Measurements from ENCODE around the gene CISD2.

Gene CISD2

GRCh38 chr4:102829803-102830202 is 39.0 kb upstream of the CISD2 start:
- no peak overlapping the region for H3K4me3 ChIP-seq (ENCODE audit: low read depth, low read length)
- no peak for TF ChIP-seq CTCF (IDR thresholded peaks at IDR 0.05; ENCODE audit: insufficient read depth, low read length, missing control alignments)
- ChIA-PET POLR2A (no interaction called here), CTCF (no interaction called here)
- DNase-seq (ENCODE audit: low read depth, low spot score): no peak

DNA sequence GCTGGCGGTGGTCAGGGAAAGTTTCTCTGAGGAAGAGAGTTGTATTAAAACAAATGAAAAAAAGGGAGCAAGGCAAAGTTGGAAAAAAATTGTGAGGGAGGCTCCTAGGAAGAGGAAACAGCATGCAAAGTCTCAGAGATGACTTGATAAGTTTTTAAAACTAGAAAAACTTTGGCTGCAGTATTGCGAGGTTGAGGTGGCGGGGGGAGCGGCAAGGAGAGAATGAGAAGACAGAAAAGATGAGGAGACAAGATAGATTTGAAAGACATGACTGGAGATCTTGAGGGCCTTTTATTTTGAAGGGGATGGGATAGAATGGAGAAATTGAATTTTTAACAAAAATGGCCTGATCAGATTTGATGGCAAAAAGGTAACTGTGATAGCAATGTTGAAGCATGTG is 36.7 kb upstream of the CISD2 start:
- POLR2A ChIA-PET: no interaction called here
- no peak for TF ChIP-seq CTCF (IDR thresholded peaks at IDR 0.05; ENCODE audit: insufficient read depth, low read length, missing control alignments)
- no peak overlapping the region for H3K4me3 ChIP-seq (ENCODE audit: low read depth, low read length)
- DNase-seq (ENCODE audit: low read depth, low spot score): no peak
- CTCF ChIA-PET: no interaction called here

DNA sequence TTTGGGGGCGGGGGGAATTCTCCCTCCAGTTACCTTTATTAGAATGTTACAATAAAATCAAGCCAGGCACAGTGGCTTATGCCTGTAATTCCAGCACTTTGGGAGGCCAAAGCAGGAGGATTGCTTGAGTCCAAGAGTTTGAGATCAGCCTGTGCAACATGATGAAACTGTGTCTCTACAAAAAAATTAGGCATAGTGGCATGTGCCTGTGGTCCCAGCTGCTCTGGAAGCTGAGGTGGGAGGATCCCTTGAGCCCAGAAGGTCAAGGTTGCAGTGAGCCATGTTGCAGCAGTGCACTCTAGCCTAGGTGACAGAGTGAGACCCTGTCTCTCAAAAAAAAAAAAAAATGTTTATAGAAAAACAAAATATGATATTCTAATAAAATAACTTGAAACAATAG is 36.1 kb upstream of the CISD2 start:
- DNase-seq (ENCODE audit: low read depth, low spot score): no peak
- no peak for TF ChIP-seq CTCF (IDR thresholded peaks at IDR 0.05; ENCODE audit: insufficient read depth, low read length, missing control alignments)
- POLR2A ChIA-PET: no interaction called here
- H3K4me3 ChIP-seq (ENCODE audit: low read depth, low read length): no peak overlapping the region
- CTCF ChIA-PET: no interaction called here

GRCh38 chr4:102836596-102836995 is 32.2 kb upstream of the CISD2 start:
- CTCF ChIA-PET: interaction anchor here (2.4 kb wide), 1 partner anchor 8 kb away, joined by 8 read pairs; the partner anchor contains the start of gene UBE2D3
- DNase-seq (ENCODE audit: low read depth, low spot score): no peak
- TF ChIP-seq CTCF (IDR thresholded peaks at IDR 0.05; ENCODE audit: insufficient read depth, low read length, missing control alignments): no peak
- POLR2A ChIA-PET: no interaction called here
- H3K4me3 ChIP-seq (ENCODE audit: low read depth, low read length): no peak overlapping the region

- DNase-seq (ENCODE audit: low read depth, low spot score): no peak
- POLR2A ChIA-PET: no interaction called here
- CTCF ChIA-PET: no interaction called here
- H3K4me3 ChIP-seq (ENCODE audit: low read depth, low read length): no peak overlapping the region
- TF ChIP-seq CTCF (IDR thresholded peaks at IDR 0.05; ENCODE audit: insufficient read depth, low read length, missing control alignments): no peak
These were observed 26.4 kb upstream of the CISD2 start for GRCh38 chr4:102842367-102842766.

DNA sequence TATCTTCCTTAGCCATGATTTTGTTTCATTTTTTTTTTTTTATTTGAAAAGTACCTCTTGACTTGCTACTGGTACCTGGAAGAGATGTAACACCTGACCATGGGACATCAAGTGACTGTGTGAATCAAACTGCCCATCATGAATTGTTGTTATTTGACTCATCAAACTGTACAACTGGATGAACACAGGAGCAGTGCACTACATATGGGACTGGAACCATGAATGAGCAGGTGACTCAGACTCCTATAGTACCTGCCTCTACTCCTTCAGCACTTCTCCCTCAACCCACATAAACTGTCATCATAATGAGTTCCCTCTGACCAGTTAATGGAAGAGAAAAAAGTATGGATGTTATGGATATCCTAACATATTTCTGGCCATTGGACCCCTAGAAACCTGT is 25.5 kb upstream of the CISD2 start:
- POLR2A ChIA-PET: no interaction called here
- CTCF ChIA-PET: no interaction called here

More for the DNA sequence above, 25.5 kb upstream of the CISD2 start:
- DNase-seq (ENCODE audit: low read depth, low spot score): no peak
- H3K4me3 ChIP-seq (ENCODE audit: low read depth, low read length): no peak overlapping the region
- TF ChIP-seq CTCF (IDR thresholded peaks at IDR 0.05; ENCODE audit: insufficient read depth, low read length, missing control alignments): no peak

Measured in AG04449 (cell line).